ENCODE data around the gene ECE1.
A peak's percentile ranks its signal among the peaks of the same experiment; 100 is the strongest.

The ECE1 gene

DNA sequence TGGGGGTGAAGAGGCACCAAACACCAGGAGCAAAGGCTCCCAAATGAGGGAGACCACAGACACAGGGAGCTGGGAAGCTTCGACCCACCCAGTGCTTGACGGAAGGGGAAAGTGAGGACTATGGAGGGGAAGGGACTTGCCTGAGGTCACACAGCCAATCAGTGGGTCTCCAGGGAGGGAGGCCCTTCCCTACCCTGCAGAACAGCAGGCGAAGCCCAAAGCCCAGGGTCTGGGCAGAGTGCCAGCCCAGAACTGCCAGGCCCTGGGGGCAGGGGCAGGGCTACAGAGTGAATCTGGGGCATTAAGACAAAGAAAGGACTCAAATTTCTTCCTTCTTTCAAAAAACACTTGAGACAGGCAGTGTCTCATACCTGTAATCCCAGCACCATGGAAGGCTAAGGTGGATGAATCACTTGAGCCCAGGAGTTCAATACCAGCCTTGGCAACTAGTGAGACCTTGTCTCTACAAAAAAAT is 45.5 kb upstream of the ECE1 start:
- no peak overlapping the region for H3K4me3 ChIP-seq (replicated peaks; ENCODE audit: low read depth, low read length)

DNA sequence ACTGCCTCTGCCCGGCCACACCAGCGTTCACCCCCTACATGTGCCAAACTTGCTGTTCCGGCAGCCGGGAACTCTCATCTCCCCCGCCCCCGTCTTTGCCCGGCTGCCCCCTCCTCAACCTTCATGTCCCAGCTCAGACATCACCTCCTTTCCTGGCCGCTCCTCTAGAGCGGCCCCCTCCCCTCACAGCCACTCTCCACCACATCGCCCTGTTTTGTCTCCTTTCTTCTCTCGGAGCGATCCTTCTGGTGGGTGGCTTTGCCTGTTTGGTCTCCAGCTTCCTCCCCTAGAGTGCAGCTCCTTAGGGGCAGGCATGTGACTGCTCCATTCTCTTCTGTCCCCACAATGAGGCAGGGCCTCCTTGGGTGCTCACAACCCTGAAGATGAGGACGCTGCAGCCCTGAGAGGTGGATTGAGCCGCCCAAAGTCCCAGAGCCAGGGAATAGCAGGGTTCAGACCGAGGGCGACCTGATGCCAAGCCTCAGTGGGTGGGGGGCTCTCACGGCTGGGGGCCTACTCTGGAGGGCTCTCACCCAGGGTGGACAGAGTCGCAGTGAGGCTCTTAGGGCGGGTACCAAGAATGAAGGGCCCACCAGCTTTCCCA is 44.9 kb upstream of the ECE1 start:
- TF ChIP-seq, protein P1, sequence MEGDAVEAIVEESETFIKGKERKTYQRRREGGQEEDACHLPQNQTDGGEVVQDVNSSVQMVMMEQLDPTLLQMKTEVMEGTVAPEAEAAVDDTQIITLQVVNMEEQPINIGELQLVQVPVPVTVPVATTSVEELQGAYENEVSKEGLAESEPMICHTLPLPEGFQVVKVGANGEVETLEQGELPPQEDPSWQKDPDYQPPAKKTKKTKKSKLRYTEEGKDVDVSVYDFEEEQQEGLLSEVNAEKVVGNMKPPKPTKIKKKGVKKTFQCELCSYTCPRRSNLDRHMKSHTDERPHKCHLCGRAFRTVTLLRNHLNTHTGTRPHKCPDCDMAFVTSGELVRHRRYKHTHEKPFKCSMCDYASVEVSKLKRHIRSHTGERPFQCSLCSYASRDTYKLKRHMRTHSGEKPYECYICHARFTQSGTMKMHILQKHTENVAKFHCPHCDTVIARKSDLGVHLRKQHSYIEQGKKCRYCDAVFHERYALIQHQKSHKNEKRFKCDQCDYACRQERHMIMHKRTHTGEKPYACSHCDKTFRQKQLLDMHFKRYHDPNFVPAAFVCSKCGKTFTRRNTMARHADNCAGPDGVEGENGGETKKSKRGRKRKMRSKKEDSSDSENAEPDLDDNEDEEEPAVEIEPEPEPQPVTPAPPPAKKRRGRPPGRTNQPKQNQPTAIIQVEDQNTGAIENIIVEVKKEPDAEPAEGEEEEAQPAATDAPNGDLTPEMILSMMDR (IDR thresholded peaks at IDR 0.05; ENCODE audit: low read depth, low read length, missing control alignments) = no peak
- DNase-seq (ENCODE audit: extremely low read depth, low read depth) = no peak
- peak overlapping the region; percentile 25 for H3K4me3 ChIP-seq (replicated peaks; ENCODE audit: low read depth, low read length)

More for the DNA sequence above, 45.5 kb upstream of the ECE1 start:
- DNase-seq (ENCODE audit: extremely low read depth, low read depth) = no peak
- TF ChIP-seq, protein P1 (IDR thresholded peaks at IDR 0.05; ENCODE audit: low read depth, low read length, missing control alignments) = no peak

DNA sequence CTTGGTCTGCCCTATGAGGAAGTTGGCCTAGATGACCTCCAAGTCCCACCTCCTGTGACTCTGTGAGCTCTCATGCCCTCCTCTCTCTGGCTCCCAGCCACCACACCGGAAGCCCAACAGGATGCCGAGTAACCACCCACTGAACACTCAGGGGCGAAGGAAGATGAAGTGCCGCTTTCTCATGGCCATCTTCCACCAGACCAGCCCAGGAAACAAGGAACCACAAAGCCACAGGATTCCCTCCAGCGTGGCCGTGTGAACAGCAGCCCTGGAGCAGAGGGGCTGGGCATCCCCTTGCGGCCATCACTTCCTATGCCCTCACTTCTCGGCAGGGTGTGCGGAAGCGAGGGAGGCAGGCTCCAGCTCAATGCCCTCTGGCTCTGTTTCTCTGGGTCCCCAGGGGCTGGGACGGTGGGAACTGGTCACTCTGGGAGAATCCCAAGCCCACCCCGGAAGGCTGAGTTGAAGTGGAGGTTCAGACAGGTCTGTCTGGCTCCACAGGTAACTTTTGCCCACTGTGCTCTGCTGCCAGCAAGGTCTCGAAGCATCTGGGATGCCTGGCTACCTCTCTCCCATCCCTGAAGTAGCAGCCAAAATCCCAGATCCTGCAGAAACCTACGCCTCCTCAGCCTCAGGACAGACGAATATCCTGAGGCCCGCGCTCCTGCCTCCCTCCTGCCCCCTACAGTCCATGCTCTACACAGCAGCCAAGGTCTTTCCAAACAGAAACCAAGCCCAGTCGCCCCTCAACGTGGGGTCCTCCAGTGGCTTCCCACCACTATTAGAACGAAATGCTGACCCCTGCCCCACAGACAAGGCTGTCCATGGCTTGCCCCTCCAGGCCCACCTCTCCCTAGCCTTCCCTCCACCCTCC is 44.2 kb upstream of the ECE1 start:
- H3K4me3 ChIP-seq (replicated peaks; ENCODE audit: low read depth, low read length) = peak overlapping the region; percentile 25
- DNase-seq (ENCODE audit: extremely low read depth, low read depth) = peak; percentile 61
- TF ChIP-seq, protein P1 (IDR thresholded peaks at IDR 0.05; ENCODE audit: low read depth, low read length, missing control alignments) = peak; percentile 78

DNA sequence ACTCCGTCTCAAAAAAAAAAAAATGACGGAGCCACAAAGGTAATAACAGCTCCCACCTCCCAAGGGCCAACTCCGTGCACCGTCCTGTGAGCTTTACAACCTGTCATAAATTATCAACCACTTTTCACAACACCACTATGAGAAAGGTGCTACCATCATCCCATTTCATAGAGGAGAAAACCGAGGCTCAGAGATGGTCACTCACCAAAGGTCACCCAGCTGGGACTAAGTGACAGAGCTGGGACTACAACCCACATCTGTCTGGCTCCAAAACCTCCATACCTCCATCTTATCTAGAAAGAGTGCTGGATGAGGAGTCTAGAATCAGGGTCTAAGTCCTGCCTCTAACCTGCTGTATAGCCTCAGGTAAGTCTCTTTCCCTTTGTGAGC is 43.6 kb upstream of the ECE1 start:
- TF ChIP-seq, protein P1 (IDR thresholded peaks at IDR 0.05; ENCODE audit: low read depth, low read length, missing control alignments) = no peak
- no peak for DNase-seq (ENCODE audit: extremely low read depth, low read depth)
- peak overlapping the region; percentile 25; the same call in 1 of the 2 replicates for H3K4me3 ChIP-seq (replicated peaks; ENCODE audit: low read depth, low read length)

DNA sequence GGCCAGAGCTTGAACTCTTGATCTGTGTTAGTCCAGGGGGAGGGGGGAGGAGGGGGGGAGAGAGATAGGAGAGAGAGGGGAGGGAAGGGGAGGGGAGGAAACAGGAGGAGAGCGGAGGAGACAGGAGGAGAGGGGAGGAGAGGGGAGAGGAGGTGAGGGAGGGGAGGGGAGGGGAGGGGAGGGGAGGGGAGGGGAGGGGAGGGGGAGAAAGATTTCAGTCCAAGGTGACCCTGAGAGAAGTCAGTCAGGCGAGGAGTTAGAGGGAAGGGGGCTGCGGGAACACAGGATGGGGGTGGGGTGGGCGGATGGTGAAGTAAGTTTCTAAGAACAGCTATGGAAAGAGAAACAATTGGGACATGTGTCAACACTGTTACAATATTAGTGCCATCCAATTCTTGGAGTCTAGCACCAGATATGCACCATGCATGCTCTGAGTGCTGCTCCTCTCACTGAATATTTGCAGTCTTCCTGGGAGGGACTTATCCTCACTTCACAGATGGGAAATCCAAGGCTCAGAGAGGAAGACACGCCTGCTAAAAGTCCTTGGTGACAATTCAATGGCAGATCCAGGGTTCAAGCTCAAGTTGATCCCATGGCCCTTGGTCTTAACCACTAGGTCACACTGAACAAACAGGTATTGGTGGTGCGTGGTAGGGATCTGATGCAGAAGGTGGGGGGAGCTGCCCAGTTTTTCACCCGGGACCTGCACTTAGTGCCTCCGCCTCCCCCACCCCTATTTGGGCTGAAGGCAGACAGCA is 42.5 kb upstream of the ECE1 start:
- H3K4me3 ChIP-seq (replicated peaks; ENCODE audit: low read depth, low read length) = no peak overlapping the region
- TF ChIP-seq, protein P1 (IDR thresholded peaks at IDR 0.05; ENCODE audit: low read depth, low read length, missing control alignments) = no peak
- DNase-seq (ENCODE audit: extremely low read depth, low read depth) = no peak

DNA sequence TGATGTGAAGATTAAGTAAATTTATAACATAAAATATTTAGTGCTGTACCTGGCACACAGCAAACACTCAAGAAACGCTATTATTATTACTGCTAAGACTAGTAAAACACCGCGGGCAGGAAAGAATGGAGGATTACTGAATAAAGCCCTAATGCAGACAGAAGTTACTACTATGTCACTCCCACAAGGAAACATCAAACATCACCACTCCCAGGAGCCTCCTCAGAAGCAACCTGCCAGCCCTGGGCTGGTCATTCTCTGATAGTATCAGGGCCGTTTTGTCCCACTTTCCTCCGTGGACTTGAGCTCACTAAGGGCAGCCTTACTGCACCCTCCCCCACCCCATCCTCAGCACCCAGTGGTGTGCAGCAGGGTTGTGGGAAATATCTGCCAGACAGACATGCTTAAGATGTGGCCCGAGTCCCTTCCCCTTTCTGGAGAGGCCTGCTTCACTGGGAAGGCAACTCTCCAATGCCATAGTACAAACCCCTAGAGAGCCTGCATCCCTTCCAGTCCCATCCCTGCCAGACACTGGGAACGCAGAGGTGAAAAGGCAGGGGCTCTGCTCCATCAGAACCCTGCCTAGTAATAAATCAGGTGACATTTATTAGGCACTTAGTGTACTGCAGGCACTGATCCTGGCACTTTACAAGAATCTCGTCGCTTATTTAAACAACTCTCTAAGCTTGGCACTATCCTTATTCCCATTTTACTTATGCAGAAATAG is 41.7 kb upstream of the ECE1 start:
- TF ChIP-seq, protein P1 (IDR thresholded peaks at IDR 0.05; ENCODE audit: low read depth, low read length, missing control alignments) = no peak
- DNase-seq (ENCODE audit: extremely low read depth, low read depth) = no peak
- no peak overlapping the region for H3K4me3 ChIP-seq (replicated peaks; ENCODE audit: low read depth, low read length)

Data from HFF-Myc (cell line).